CD4-positive, alpha-beta T cell treated with Interferon gamma for 1 hour (primary cell): ENCODE measurements around the gene A4GALT.
A peak's percentile ranks its signal among the peaks of the same experiment; 100 is the strongest.
"Not testable (repeated sequence)": the region's sequence is repeated elsewhere in the genome, so short reads cannot be mapped to it uniquely, and the experiment has no call there.

ENCODE experiments used
- DNase-seq: peaks from one replicate; pipeline ENCODE4 v3.0.0-alpha.2; 2020

Gene A4GALT

GRCh38 chr22:42680648-42681047 is 40.0 kb downstream of the A4GALT start:
- DNase-seq: peak; percentile 31

- no peak for DNase-seq
Observed at GRCh38 chr22:42679691-42680090, 41.0 kb downstream of the A4GALT start.

- DNase-seq: no peak
Observed at GRCh38 chr22:42678894-42679293, 41.8 kb downstream of the A4GALT start.

- not testable (repeated sequence) for DNase-seq
Observed at GRCh38 chr22:42677936-42678335, 42.7 kb downstream of the A4GALT start.

- DNase-seq: no peak
Observed at GRCh38 chr22:42676059-42676607, 44.5 kb downstream of the A4GALT start.

GRCh38 chr22:42673898-42674401 is 46.7 kb downstream of the A4GALT start:
- no peak for DNase-seq

- DNase-seq: not testable (repeated sequence)
Observed at GRCh38 chr22:42673071-42673470, 47.6 kb downstream of the A4GALT start.

- DNase-seq: peak; percentile 32
Observed at GRCh38 chr22:42670921-42671709, 49.6 kb downstream of the A4GALT start.

- DNase-seq: no peak
Observed at GRCh38 chr22:42670046-42670445, 50.6 kb downstream of the A4GALT start.

- not testable (repeated sequence) for DNase-seq
Observed at GRCh38 chr22:42666393-42666792, 54.3 kb downstream of the A4GALT start.

GRCh38 chr22:42664976-42665831 is 55.5 kb downstream of the A4GALT start:
- no peak for DNase-seq

- peak; percentile 67 for DNase-seq
Observed at GRCh38 chr22:42661985-42662831, 58.5 kb downstream of the A4GALT start.

GRCh38 chr22:42656578-42656977 is 64.1 kb downstream of the A4GALT start:
- no peak for DNase-seq

GRCh38 chr22:42655693-42656092 is 65.0 kb downstream of the A4GALT start:
- DNase-seq: peak; percentile 69

GRCh38 chr22:42654436-42655073 is 66.1 kb downstream of the A4GALT start:
- DNase-seq: no peak

- no peak for DNase-seq
Observed at GRCh38 chr22:42653999-42654398, 66.7 kb downstream of the A4GALT start.

GRCh38 chr22:42651134-42651533 is 69.5 kb downstream of the A4GALT start:
- DNase-seq: no peak

GRCh38 chr22:42649246-42650099 is 71.2 kb downstream of the A4GALT start, which contains the start of gene CYB5R3:
TSS of gene CYB5R3 (minus strand) at chr22:42649392. CDS start at chr22:42649315, 77 bp downstream.
- peak; percentile 75 for DNase-seq

- DNase-seq: peak; percentile 33
Observed at GRCh38 chr22:42648368-42649245, 72.1 kb downstream of the A4GALT start.

- DNase-seq: no peak
Observed at GRCh38 chr22:42648017-42648367, 72.7 kb downstream of the A4GALT start.
